ENCODE results near the gene ATP1B3.
A peak's percentile ranks its signal among the peaks of the same experiment; 100 is the strongest.
"Not testable (repeated sequence)": the region's sequence is repeated elsewhere in the genome, so short reads cannot be mapped to it uniquely, and the experiment has no call there.

Gene ATP1B3

GRCh38 chr3:141900343-141900742 lies 23.9 kb downstream of the ATP1B3 start:
- Histone ChIP-seq H3K4me1 (ENCODE audit: control insufficient read depth, insufficient read depth, low read length, poor library complexity, severe bottlenecking) (no peaks in the 10 kb centered on the region), H3K27ac (ENCODE audit: insufficient read depth, low read length, poor library complexity, severe bottlenecking) (no peak overlapping the region), H3K36me3 (ENCODE audit: control insufficient read depth, insufficient read depth, low read length) (no peaks in the 10 kb centered on the region), H3K4me3 (ENCODE audit: insufficient read depth, low read depth, low read length, poor library complexity, severe bottlenecking) (no peak overlapping the region), H3K27me3 (replicated peaks; ENCODE audit: control insufficient read depth, insufficient read depth, low read length, poor library complexity, severe bottlenecking) (no peaks in the 10 kb centered on the region), H3K9me3 (ENCODE audit: control insufficient read depth, low read length) (no peaks in the 10 kb centered on the region)
- DNase-seq = no peak

- Histone ChIP-seq H3K27me3 (replicated peaks; ENCODE audit: control insufficient read depth, insufficient read depth, low read length, poor library complexity, severe bottlenecking) (no peaks in the 10 kb centered on the region), H3K36me3 (ENCODE audit: control insufficient read depth, insufficient read depth, low read length) (peaks cover 2% of the 10 kb centered on the region), H3K4me1 (ENCODE audit: control insufficient read depth, insufficient read depth, low read length, poor library complexity, severe bottlenecking) (no peaks in the 10 kb centered on the region), H3K9me3 (ENCODE audit: control insufficient read depth, low read length) (no peaks in the 10 kb centered on the region), H3K27ac (ENCODE audit: insufficient read depth, low read length, poor library complexity, severe bottlenecking) (no peak overlapping the region), H3K4me3 (ENCODE audit: insufficient read depth, low read depth, low read length, poor library complexity, severe bottlenecking) (no peak overlapping the region)
- DNase-seq = no peak
These were observed 25.5 kb downstream of the ATP1B3 start for GRCh38 chr3:141901914-141902313.

- Histone ChIP-seq H3K4me3 (ENCODE audit: insufficient read depth, low read depth, low read length, poor library complexity, severe bottlenecking) (no peak overlapping the region), H3K4me1 (ENCODE audit: control insufficient read depth, insufficient read depth, low read length, poor library complexity, severe bottlenecking) (no peaks in the 10 kb centered on the region), H3K27me3 (replicated peaks; ENCODE audit: control insufficient read depth, insufficient read depth, low read length, poor library complexity, severe bottlenecking) (no peaks in the 10 kb centered on the region), H3K27ac (ENCODE audit: insufficient read depth, low read length, poor library complexity, severe bottlenecking) (no peak overlapping the region), H3K9me3 (ENCODE audit: control insufficient read depth, low read length) (no peaks in the 10 kb centered on the region), H3K36me3 (ENCODE audit: control insufficient read depth, insufficient read depth, low read length) (peaks cover 3% of the 10 kb centered on the region)
- DNase-seq = no peak
These were observed 27.8 kb downstream of the ATP1B3 start for GRCh38 chr3:141904203-141904602.

GRCh38 chr3:141905129-141905528 lies 28.7 kb downstream of the ATP1B3 start:
- no peaks in the 10 kb centered on the region for H3K4me1 ChIP-seq (ENCODE audit: control insufficient read depth, insufficient read depth, low read length, poor library complexity, severe bottlenecking)
- no peak overlapping the region for H3K27ac ChIP-seq (ENCODE audit: insufficient read depth, low read length, poor library complexity, severe bottlenecking)
- no peaks in the 10 kb centered on the region for H3K9me3 ChIP-seq (ENCODE audit: control insufficient read depth, low read length)
- H3K27me3 ChIP-seq (replicated peaks; ENCODE audit: control insufficient read depth, insufficient read depth, low read length, poor library complexity, severe bottlenecking) = no peaks in the 10 kb centered on the region
- DNase-seq = no peak
- peaks cover 3% of the 10 kb centered on the region for H3K36me3 ChIP-seq (ENCODE audit: control insufficient read depth, insufficient read depth, low read length)
- no peak overlapping the region for H3K4me3 ChIP-seq (ENCODE audit: insufficient read depth, low read depth, low read length, poor library complexity, severe bottlenecking)

- no peak for DNase-seq
- peaks cover 3% of the 10 kb centered on the region for H3K36me3 ChIP-seq (ENCODE audit: control insufficient read depth, insufficient read depth, low read length)
- no peaks in the 10 kb centered on the region for H3K9me3 ChIP-seq (ENCODE audit: control insufficient read depth, low read length)
- H3K27ac ChIP-seq (ENCODE audit: insufficient read depth, low read length, poor library complexity, severe bottlenecking) = no peak overlapping the region
- no peak overlapping the region for H3K4me3 ChIP-seq (ENCODE audit: insufficient read depth, low read depth, low read length, poor library complexity, severe bottlenecking)
- H3K27me3 ChIP-seq (replicated peaks; ENCODE audit: control insufficient read depth, insufficient read depth, low read length, poor library complexity, severe bottlenecking) = no peaks in the 10 kb centered on the region
- no peaks in the 10 kb centered on the region for H3K4me1 ChIP-seq (ENCODE audit: control insufficient read depth, insufficient read depth, low read length, poor library complexity, severe bottlenecking)
These were observed 33.0 kb downstream of the ATP1B3 start for GRCh38 chr3:141909408-141909807.

- H3K36me3 ChIP-seq (ENCODE audit: control insufficient read depth, insufficient read depth, low read length); H3K4me3 ChIP-seq (ENCODE audit: insufficient read depth, low read depth, low read length, poor library complexity, severe bottlenecking): not testable (repeated sequence)
These were observed 33.5 kb downstream of the ATP1B3 start for GRCh38 chr3:141909986-141910385.

GRCh38 chr3:141913150-141913811 lies 36.8 kb downstream of the ATP1B3 start:
- no peaks in the 10 kb centered on the region for H3K4me1 ChIP-seq (ENCODE audit: control insufficient read depth, insufficient read depth, low read length, poor library complexity, severe bottlenecking)
- H3K27ac ChIP-seq (ENCODE audit: insufficient read depth, low read length, poor library complexity, severe bottlenecking) = no peak overlapping the region
- H3K36me3 ChIP-seq (ENCODE audit: control insufficient read depth, insufficient read depth, low read length) = no peaks in the 10 kb centered on the region
- no peak overlapping the region for H3K4me3 ChIP-seq (ENCODE audit: insufficient read depth, low read depth, low read length, poor library complexity, severe bottlenecking)
- DNase-seq = peak; percentile 13 to 26 (median 13)
- no peaks in the 10 kb centered on the region for H3K27me3 ChIP-seq (replicated peaks; ENCODE audit: control insufficient read depth, insufficient read depth, low read length, poor library complexity, severe bottlenecking)
- no peaks in the 10 kb centered on the region for H3K9me3 ChIP-seq (ENCODE audit: control insufficient read depth, low read length)

More at GRCh38 chr3:141909986-141910385, 33.5 kb downstream of the ATP1B3 start:
- H3K9me3 ChIP-seq (ENCODE audit: control insufficient read depth, low read length); H3K27ac ChIP-seq (ENCODE audit: insufficient read depth, low read length, poor library complexity, severe bottlenecking); DNase-seq; H3K27me3 ChIP-seq (replicated peaks; ENCODE audit: control insufficient read depth, insufficient read depth, low read length, poor library complexity, severe bottlenecking); H3K4me1 ChIP-seq (ENCODE audit: control insufficient read depth, insufficient read depth, low read length, poor library complexity, severe bottlenecking): not testable (repeated sequence)

- peaks cover 8% of the 10 kb centered on the region for H3K36me3 ChIP-seq (ENCODE audit: control insufficient read depth, insufficient read depth, low read length)
- H3K9me3 ChIP-seq (ENCODE audit: control insufficient read depth, low read length) = no peaks in the 10 kb centered on the region
- no peak overlapping the region for H3K4me3 ChIP-seq (ENCODE audit: insufficient read depth, low read depth, low read length, poor library complexity, severe bottlenecking)
- no peaks in the 10 kb centered on the region for H3K27me3 ChIP-seq (replicated peaks; ENCODE audit: control insufficient read depth, insufficient read depth, low read length, poor library complexity, severe bottlenecking)
- H3K27ac ChIP-seq (ENCODE audit: insufficient read depth, low read length, poor library complexity, severe bottlenecking) = no peak overlapping the region
- H3K4me1 ChIP-seq (ENCODE audit: control insufficient read depth, insufficient read depth, low read length, poor library complexity, severe bottlenecking) = no peaks in the 10 kb centered on the region
- no peak for DNase-seq
These were observed 37.9 kb downstream of the ATP1B3 start for GRCh38 chr3:141914311-141914710.

- Histone ChIP-seq H3K4me3 (ENCODE audit: insufficient read depth, low read depth, low read length, poor library complexity, severe bottlenecking) (no peak overlapping the region), H3K27ac (ENCODE audit: insufficient read depth, low read length, poor library complexity, severe bottlenecking) (no peak overlapping the region)
These were observed 38.6 kb downstream of the ATP1B3 start for GRCh38 chr3:141915016-141915415.

GRCh38 chr3:141915766-141916165 lies 39.3 kb downstream of the ATP1B3 start:
- Histone ChIP-seq H3K4me1 (ENCODE audit: control insufficient read depth, insufficient read depth, low read length, poor library complexity, severe bottlenecking) (no peaks in the 10 kb centered on the region), H3K27me3 (replicated peaks; ENCODE audit: control insufficient read depth, insufficient read depth, low read length, poor library complexity, severe bottlenecking) (no peaks in the 10 kb centered on the region), H3K27ac (ENCODE audit: insufficient read depth, low read length, poor library complexity, severe bottlenecking) (no peak overlapping the region), H3K4me3 (ENCODE audit: insufficient read depth, low read depth, low read length, poor library complexity, severe bottlenecking) (no peak overlapping the region), H3K36me3 (ENCODE audit: control insufficient read depth, insufficient read depth, low read length) (peaks cover 12% of the 10 kb centered on the region), H3K9me3 (ENCODE audit: control insufficient read depth, low read length) (no peaks in the 10 kb centered on the region)
- no peak for DNase-seq

More at GRCh38 chr3:141915016-141915415, 38.6 kb downstream of the ATP1B3 start:
- H3K9me3 ChIP-seq (ENCODE audit: control insufficient read depth, low read length) = no peaks in the 10 kb centered on the region
- no peaks in the 10 kb centered on the region for H3K27me3 ChIP-seq (replicated peaks; ENCODE audit: control insufficient read depth, insufficient read depth, low read length, poor library complexity, severe bottlenecking)
- peaks cover 12% of the 10 kb centered on the region for H3K36me3 ChIP-seq (ENCODE audit: control insufficient read depth, insufficient read depth, low read length)
- H3K4me1 ChIP-seq (ENCODE audit: control insufficient read depth, insufficient read depth, low read length, poor library complexity, severe bottlenecking) = no peaks in the 10 kb centered on the region
- DNase-seq = no peak
